ENCODE data around the gene KRT86. TPM values are rescaled to one million over a fixed set of nuclear protein-coding genes. Genes with fewer than 3 reads are reported as not detected.

The KRT86 gene
- total and polyA plus RNA-seq, 2 of the 8 experiments (the other 6 are each of a cell fraction or from before 2014, with no cell fraction given) = 0.12 TPM; not detected in 1

DNA sequence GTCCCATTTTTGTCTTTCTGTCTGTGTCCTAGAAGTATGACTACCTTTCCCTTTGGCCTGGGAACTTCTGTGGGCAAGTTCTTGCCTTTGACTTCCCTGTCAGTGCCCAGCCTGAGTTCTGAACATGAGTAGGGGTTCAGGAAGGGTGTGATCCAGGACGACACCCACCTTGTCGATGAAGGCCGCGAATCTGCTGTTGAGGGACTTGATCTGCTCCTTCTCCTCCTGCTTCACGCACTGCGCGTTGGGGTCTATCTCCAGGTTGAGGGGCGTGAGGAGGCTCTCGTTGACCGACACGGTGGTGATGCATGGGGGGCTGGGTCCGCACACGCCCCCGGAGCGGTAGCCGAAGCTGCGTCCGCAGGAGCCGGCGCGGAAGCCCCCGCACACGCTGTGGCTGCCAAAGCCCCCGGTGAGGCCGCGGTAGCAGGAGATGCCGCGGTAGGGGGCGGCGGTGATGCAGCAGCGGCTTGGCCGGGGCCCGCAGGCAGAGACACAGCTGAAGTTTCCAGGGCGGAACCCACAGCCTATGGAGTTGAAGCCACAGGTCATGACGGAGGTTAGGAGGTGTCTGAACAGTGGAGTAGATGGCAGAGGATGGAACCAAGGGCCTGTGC is 46.4 kb downstream of the KRT86 start, which contains the start of gene KRT83:
Gene KRT83 (minus strand): TSS at position 615 of the 617 bp plus-strand sequence. CDS start 63 bp downstream, at position 552.
- no peak within 1 kb of the TSS for H3K9ac ChIP-seq (replicated peaks in 1 of 4; ENCODE audit: extremely low read depth in 1 of 4, low read depth in 3 of 4, low read length in 3 of 4)
- H2BK12ac ChIP-seq (ENCODE audit: low read depth, low read length) = no peak within 1 kb of the TSS
- H3K56ac ChIP-seq (replicated peaks; ENCODE audit: insufficient read length, low read depth, low read length) = no peak within 1 kb of the TSS
- FAIRE-seq (no peak), DNase-seq (ENCODE audit: low read depth in 1 of 2, low spot score in 2 of 2) (no peak)
- H3K4me2 ChIP-seq (ENCODE audit: insufficient read depth in 1 of 2, low read depth in 2 of 2, low read length in 2 of 2) = no peak within 1 kb of the TSS
- ChIA-PET POLR2A (ENCODE audit: partially characterized antibody) (interaction anchor here (1.3 kb wide), 1 partner anchor 12 kb away, joined by 3 read pairs; no protein-coding TSS in a partner anchor), CTCF (ENCODE audit: partially characterized antibody) (interaction anchor here (0.6 to 19.8 kb wide), 18 partner anchors 8 to 340 kb away, joined by 3 to 353 read pairs (median 4); no protein-coding TSS in a partner anchor)
- H4K91ac ChIP-seq (replicated peaks; ENCODE audit: insufficient read length, low read length) = no peak within 1 kb of the TSS
- WGBS, 2 experiments (ENCODE audit: extremely low coverage in 1 of 2, insufficient coverage in 1 of 2, insufficient read length in 1 of 2, insufficient replicate concordance in 2 of 2, low coverage in 1 of 2, low lambda C conversion rate in 2 of 2, missing lambda C conversion rate in 1 of 2) = 95% methylated on average over 27 of the region's 35 CpGs; no CpG with 5 or more reads in 1 of the 2 experiments
- H3K23ac ChIP-seq (ENCODE audit: insufficient read length) = no peak within 1 kb of the TSS
- no peak within 1 kb of the TSS for H4K8ac ChIP-seq (ENCODE audit: extremely low read depth, insufficient read depth, low read length)
- no peak within 1 kb of the TSS for H3K4ac ChIP-seq (replicated peaks; ENCODE audit: insufficient read length, low read depth, low read length)
- H2BK20ac ChIP-seq (ENCODE audit: low read length) = no peak within 1 kb of the TSS
- no peaks in the 10 kb centered on the region for H3K79me2 ChIP-seq (ENCODE audit: control insufficient read depth in 1 of 2, insufficient read depth in 2 of 2, low read length in 2 of 2)
- H3K27me3 ChIP-seq (replicated peaks in 1 of 4; ENCODE audit: control insufficient read depth in 3 of 4, extremely low read depth in 1 of 4, insufficient read depth in 3 of 4, low read length in 3 of 4) = no peaks in the 10 kb centered on the region
- H4K20me1 ChIP-seq (replicated peaks in 1 of 2; ENCODE audit: control insufficient read depth in 1 of 2, insufficient read depth in 2 of 2, low read length in 2 of 2) = no peaks in the 10 kb centered on the region
- H2AFZ ChIP-seq (ENCODE audit: low read length) = no peak within 1 kb of the TSS
- no peak within 1 kb of the TSS for H2AK5ac ChIP-seq (ENCODE audit: low read depth, low read length)
- H3K4me3 ChIP-seq (ENCODE audit: extremely low read depth in 1 of 4, insufficient read depth in 2 of 4, low read depth in 3 of 4, low read length in 4 of 4) = no peak within 1 kb of the TSS
- no peak within 1 kb of the TSS for H4K5ac ChIP-seq (ENCODE audit: insufficient read length, low read depth, low read length)
- H3K18ac ChIP-seq (ENCODE audit: extremely low read depth, low read length) = no peak within 1 kb of the TSS
- H3K27ac ChIP-seq (ENCODE audit: low read depth, low read length) = no peak within 1 kb of the TSS
- no peak within 1 kb of the TSS for H2BK5ac ChIP-seq (ENCODE audit: low read depth, low read length)
- H3K36me3 ChIP-seq (ENCODE audit: control insufficient read depth in 2 of 4, insufficient read depth in 4 of 4, low read length in 3 of 4) = no peaks in the 10 kb centered on the region
- H3K79me1 ChIP-seq (ENCODE audit: low read depth, low read length) = no peaks in the 10 kb centered on the region
- H2BK120ac ChIP-seq (replicated peaks; ENCODE audit: low read depth, low read length) = no peak within 1 kb of the TSS
- no peaks in the 10 kb centered on the region for H3K9me3 ChIP-seq (ENCODE audit: insufficient read depth in 2 of 2, low read depth in 1 of 2, low read length in 1 of 2)
- H2BK15ac ChIP-seq (ENCODE audit: low read length) = no peak within 1 kb of the TSS
- H3K23me2 ChIP-seq (ENCODE audit: low read depth, low read length) = peaks cover 1% of the 10 kb centered on the region; the same call in 1 of the 2 replicates
- H3K14ac ChIP-seq (ENCODE audit: insufficient read length) = no peak within 1 kb of the TSS
- H3K4me1 ChIP-seq (replicated peaks in 1 of 4; ENCODE audit: control insufficient read depth in 3 of 4, insufficient read depth in 4 of 4, low read length in 3 of 4) = no peaks in the 10 kb centered on the region
- no peak for TF ChIP-seq SAP30 (IDR thresholded peaks at IDR 0.05; ENCODE audit: insufficient read depth, insufficient replicate concordance, low read length)
- TF ChIP-seq, protein P1, sequence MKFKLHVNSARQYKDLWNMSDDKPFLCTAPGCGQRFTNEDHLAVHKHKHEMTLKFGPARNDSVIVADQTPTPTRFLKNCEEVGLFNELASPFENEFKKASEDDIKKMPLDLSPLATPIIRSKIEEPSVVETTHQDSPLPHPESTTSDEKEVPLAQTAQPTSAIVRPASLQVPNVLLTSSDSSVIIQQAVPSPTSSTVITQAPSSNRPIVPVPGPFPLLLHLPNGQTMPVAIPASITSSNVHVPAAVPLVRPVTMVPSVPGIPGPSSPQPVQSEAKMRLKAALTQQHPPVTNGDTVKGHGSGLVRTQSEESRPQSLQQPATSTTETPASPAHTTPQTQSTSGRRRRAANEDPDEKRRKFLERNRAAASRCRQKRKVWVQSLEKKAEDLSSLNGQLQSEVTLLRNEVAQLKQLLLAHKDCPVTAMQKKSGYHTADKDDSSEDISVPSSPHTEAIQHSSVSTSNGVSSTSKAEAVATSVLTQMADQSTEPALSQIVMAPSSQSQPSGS (IDR thresholded peaks at IDR 0.05; ENCODE audit: low read length) = no peak
- TF ChIP-seq RFX5 (IDR thresholded peaks at IDR 0.05; ENCODE audit: borderline replicate concordance, low read depth, low read length) = no peak
- TF ChIP-seq EZH2 (IDR thresholded peaks at IDR 0.05; ENCODE audit: low read depth, low read length, severe bottlenecking) = no peak
- no peak for TF ChIP-seq YY1 (IDR thresholded peaks at IDR 0.05; ENCODE audit: low read depth, low read length)
- TF ChIP-seq SIRT6 (IDR thresholded peaks at IDR 0.05; ENCODE audit: low read length) = no peak
- TF ChIP-seq KDM5A (IDR thresholded peaks at IDR 0.05; ENCODE audit: low read length) = no peak
- no peak for TF ChIP-seq ASH2L (IDR thresholded peaks at IDR 0.05; ENCODE audit: low read length)
- no peak for TF ChIP-seq BCL11A (IDR thresholded peaks at IDR 0.05; ENCODE audit: low read depth in 2 of 2, low read length in 2 of 2)
- TF ChIP-seq, protein P2, sequence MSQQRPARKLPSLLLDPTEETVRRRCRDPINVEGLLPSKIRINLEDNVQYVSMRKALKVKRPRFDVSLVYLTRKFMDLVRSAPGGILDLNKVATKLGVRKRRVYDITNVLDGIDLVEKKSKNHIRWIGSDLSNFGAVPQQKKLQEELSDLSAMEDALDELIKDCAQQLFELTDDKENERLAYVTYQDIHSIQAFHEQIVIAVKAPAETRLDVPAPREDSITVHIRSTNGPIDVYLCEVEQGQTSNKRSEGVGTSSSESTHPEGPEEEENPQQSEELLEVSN (IDR thresholded peaks at IDR 0.05) = no peak
- no peak for TF ChIP-seq CTBP2 (IDR thresholded peaks at IDR 0.05; ENCODE audit: borderline replicate concordance, insufficient read depth, insufficient read length, low read length)
